Epidermal melanocyte (primary cell): ENCODE measurements around the gene CORO2A.
A peak's percentile ranks its signal among the peaks of the same experiment; 100 is the strongest.

Experiments
- DNase-seq: peaks from one replicate; pipeline ENCODE4 v3.0.0; 2011; ENCODE audit warnings: low spot score; ENCODE audit not compliant: insufficient read length

Gene CORO2A

DNA sequence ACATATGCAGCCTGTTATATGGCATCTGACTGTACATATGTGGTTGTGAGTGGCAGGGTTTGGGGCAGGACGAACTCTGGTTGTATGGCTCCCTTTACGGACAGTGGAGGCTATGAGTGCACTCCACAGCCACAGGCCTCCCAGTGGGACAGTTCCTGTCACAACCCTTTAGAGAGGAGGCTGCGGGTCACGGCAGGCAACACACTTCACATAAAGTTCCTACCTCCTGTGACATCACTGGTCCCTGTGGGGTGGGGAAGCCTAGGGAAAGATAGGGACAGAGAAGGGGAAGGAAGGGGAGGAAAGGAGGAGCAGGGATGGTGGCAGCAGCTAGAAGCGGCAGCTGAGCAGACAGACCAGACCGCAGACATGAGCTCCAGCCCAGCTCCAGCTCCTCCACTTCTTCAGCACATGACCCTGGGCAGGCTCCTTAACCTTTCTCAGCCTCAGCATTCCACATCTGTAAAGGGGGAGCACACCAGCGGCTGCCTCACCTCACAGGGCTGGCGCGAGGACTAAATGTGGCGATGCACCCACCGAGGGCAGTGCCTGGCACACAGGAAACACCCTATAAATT is 27.4 kb upstream of the CORO2A start:
- no peak for DNase-seq

DNA sequence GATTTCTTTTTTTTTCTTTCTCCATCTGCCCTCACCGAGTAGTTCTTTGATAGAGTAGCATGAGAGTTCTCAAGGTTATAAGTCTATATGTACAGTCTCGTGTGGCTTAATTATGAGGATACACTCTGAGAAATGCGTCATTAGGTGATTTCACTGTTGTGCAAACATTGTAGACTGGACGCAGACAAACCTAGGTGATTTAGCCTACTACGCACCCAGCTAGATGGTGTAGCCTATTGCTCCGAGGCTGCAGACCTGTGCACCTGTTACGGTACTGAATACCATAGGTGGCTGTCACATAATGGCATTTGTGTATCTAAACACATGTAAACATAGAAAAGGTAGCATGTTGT is 26.9 kb upstream of the CORO2A start:
- no peak for DNase-seq

DNA sequence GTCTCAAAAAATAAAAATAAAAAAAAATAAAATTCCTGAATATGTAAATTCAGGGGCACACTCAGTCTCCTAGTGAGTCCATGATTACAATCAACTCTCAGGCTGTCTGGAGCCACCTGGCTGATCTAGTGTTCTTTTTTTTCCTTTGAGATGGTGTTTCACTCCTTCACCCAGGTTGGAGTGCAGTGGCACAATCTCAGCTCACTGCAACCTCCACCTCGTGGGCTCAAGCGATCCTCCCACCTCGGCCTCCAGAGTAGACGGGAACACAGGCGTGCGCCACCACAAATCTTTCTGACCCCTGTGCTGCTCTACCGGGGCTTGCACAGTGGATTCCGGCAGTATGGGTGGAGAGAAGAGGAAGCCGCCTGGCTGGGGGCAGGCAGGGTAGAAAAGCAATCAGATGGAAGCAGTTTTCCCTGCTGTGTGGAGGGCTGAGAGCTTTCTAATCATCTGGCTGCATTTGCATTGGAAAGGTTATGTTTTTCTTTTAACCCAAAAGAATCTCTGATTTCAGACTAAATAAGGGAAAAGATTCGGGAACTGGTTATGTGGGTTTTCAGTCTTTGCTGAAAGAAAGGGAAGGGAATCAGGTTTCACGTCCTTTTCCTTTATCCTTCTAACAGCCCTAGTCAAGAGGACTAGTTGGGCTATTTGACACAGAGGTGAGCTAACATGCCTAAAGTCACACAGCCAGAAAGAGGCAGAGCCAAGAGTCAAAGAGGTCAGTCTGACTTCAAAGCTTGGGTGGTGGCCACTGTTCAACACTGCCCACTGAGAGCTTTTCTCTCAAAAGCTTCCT is 26.3 kb upstream of the CORO2A start:
- no peak for DNase-seq

GRCh38 chr9:98217255-98217654 is 24.8 kb upstream of the CORO2A start:
- DNase-seq = no peak

GRCh38 chr9:98216391-98216790 is 24.0 kb upstream of the CORO2A start:
- no peak for DNase-seq

DNA sequence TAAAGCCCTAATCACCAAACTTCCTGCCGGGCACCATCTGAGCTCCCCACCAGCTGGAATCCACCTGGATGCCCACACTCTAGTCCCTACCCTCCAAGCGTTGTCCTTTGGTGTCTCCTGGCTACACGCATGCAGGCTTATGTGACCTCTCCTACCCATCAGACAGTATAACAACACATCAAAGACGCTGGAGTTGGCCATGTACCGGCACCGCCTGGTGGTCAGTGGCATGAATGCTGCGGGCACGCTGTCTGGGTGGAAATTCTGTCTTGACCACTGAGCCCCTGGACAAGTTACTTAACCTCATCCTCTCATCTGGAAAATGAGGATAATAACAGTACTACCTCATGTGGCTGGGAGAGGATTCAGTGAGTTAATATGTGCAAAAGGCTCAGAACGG is 23.4 kb upstream of the CORO2A start:
- DNase-seq = peak; percentile 35

DNA sequence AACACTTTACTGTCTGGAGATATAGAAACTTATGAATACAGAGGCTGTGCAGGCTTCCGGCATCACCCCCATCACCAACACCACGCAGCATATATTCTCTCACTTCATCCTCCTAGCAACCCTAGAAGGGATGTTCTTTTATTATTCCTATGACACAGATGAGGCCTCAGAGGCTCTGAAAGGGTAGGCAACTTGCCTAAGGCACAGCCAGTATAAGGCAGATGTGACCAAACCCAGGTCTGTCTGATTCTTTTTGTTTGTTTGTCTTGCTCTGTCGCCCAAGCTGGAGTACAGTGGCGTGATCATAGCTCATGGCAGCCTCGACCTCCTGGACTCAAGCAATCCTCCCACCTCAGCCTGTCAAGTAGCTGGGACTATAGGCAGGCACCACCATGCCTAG is 22.8 kb upstream of the CORO2A start:
- no peak for DNase-seq

GRCh38 chr9:98214811-98215210 is 22.4 kb upstream of the CORO2A start:
- no peak for DNase-seq

- DNase-seq = no peak
Measured at GRCh38 chr9:98211260-98211659, 18.8 kb upstream of the CORO2A start.

DNA sequence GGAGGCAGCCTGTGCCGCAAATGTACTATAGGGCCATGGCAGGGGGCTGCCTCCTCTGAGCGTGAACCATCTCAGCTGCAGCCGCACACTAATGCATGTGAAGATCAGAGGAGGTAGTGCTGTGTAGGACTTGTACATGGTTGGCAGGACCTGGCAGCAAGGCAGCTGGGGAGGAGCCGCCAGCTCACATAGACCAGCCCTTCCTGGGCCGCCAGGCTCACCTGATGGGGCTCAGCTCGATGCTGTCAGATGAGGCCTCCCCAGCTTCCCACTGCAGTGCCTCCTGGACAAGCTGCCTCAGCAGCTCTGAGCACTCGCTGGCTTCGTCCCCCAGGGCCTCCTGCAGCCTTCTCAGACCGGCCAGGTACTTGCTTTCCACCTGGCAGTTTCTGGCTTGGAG is 18.0 kb upstream of the CORO2A start:
- DNase-seq = no peak

- DNase-seq = no peak
Measured at GRCh38 chr9:98209530-98209929, 17.1 kb upstream of the CORO2A start.

DNA sequence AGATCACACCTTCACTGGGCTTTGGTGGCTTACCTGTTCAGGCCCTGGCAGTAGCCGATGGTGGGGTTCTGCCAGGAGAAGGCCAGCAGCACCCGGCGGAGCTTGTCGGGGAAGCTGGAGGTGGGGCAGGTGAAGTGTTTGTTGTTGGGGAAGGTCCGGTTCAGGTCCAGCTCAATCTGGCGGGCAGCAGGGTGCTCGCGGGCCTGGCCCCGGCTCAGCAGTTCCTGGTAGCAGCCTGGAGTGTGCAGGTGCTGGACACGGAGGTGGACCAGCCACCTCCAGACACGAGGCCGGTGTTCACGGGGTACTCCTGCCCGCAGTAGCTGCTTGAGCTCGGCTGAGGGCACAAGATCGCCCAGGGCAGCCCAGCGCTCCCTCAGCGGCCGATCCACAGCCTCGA is 16.2 kb upstream of the CORO2A start:
- no peak for DNase-seq

DNA sequence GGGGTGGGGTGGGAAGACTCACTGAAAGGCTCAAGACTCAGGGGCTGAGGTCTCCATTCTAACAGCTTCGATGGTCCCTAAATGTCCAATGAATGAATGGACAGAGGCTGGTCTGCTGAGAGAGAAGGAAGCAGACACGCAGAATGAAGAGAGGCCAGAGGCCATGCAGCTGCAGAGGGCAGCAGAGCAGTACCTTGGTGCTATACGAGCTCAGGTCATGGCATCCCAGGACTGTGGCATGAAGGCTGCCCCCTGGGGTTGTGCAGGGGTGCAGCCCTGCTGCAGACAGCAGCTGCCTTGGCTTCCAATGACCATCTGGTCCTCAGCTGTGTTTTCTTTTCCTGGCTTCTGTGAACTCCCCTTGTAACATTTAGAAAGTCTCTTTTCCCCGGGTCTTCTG is 15.2 kb upstream of the CORO2A start:
- no peak for DNase-seq

DNA sequence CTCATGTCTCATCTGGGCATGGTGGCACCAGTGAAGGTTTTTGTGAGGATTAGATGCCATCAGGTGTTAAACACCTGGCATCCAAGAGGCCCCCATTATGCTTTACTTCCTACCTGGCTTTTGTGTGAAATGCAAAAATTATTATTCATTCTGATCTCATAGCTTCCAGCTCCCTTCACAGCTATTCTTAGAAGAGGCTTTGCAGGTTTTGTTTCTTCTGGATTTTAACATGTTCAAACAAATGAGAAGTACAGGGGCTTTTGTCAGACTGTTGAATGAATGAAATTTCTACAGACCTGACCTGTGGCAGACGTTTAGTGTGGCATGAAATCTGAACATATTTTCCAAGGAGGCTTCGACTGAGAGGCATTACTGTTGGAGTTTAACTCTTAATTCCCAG is 14.3 kb upstream of the CORO2A start:
- no peak for DNase-seq

DNA sequence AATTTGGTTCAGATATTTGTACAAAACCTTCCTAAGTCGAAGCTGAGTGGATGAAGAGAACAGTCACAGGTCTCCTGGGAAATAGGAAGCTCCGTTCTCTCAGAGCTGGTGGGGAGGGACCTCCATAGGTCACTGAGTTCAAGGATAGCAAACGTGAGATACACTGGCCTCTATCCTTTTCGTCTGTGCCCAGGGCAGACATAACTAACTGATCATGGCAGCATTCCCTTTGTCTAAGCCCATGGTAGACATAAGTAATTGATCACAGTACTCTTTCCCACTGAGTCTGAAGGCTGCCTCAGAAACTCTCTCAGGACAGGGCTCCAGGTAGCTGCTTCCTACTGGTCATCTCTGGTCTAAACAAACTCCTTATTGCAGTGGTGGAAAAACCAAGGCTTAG is 12.3 kb upstream of the CORO2A start:
- no peak for DNase-seq

- DNase-seq = no peak
Measured at GRCh38 chr9:98203153-98203552, 10.7 kb upstream of the CORO2A start.

DNA sequence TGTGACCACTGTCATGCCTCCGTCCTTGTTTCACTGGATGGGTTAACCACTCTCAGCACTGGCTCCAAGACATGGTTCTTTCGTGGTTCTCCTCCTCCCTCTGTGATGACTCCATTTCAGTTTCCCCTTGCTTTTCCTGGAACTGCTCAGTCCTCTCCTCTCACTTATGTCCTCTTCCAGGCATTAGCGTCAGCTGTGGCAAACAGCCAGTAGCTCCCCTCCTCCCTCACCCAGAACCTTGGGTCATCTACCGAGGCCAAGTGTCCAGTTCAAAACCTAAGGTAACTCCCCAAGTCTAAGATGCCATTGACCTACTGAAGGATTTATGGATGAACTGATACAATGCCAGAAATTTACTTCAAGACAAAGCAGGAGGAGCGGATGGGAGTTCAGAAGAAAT is 9.8 kb upstream of the CORO2A start:
- DNase-seq = no peak

DNA sequence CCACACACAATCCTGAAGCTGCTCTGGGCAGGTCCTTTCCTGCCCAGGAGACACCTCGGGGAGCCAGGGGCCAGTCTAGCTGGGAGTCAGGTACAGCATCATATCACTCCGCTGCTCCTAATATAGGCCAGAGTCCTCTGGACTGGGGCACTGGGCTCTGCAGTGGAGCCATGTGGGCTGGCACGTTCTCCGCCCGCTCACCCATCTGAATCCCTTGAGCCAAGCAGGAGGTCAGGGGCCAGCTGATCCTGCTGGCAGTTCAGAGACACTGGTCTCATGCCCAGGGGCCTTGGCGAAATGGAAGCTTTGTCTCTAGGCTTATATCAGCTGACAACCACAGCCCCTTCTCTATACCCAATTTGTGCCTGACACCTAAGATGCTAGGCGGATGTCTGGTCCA is 9.3 kb upstream of the CORO2A start:
- DNase-seq = no peak

DNA sequence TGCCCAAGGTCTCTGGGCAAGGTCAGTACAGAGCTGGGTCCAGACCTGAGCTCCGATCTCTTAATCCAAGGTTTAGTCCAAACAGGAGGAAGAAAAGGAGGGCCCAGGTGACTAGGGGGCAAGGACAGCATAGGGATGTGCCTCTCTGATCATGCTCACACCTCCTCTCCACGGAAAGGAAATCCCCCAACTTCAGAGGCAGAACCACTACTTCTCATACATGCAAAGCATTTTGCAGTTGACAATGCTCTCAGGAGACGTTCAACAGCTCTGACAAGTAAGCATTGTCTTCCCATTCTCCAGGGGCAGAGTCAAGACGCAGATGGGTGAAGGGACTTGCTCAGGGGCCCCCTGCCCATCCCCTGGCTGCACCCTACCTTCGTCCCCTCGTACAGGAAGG is 8.7 kb upstream of the CORO2A start:
- DNase-seq = no peak

GRCh38 chr9:98199388-98200033 is 7.1 kb upstream of the CORO2A start:
- no peak for DNase-seq

DNA sequence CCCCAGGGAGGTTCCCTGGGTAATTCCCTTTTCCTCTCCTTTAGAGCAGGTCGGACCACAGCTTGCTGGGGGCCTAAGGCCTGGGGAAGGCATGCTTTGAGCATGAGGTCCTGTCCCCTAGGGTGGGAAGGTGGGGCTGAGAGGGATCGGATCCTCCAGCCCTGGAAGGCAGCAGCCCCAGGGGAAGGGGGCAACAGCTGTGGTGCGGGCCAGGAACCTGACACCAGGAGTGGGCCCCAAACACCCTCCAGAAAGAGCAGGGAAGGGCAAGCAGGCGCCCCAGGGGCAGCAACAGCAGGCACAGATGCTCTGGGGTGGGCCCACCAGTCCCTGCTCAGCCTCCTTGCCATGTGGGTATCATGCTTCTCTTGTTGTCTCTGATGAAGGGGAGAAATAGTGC is 3.2 kb upstream of the CORO2A start:
- no peak for DNase-seq

- DNase-seq = no peak
Measured at GRCh38 chr9:98193336-98193944, 1.0 kb upstream of the CORO2A start.
